HG03571 (cell line): ENCODE results near the gene CPTP.
A peak's percentile ranks its signal among the peaks of the same experiment; 100 is the strongest.
"Not testable (repeated sequence)": the region's sequence is repeated elsewhere in the genome, so short reads cannot be mapped to it uniquely, and the experiment has no call there.

Source experiments
- ATAC-seq: cut with Tn5 transposase; IDR thresholded peaks from one replicate; pipeline ENCODE4 v1.9.1; 2021; ENCODE audit not compliant: unreplicated experiment

The CPTP gene

GRCh38 chr1:1305300-1306069, 19.1 kb upstream of the CPTP start:
- no peak for ATAC-seq

GRCh38 chr1:1306070-1306660, 18.4 kb upstream of the CPTP start:
- no peak for ATAC-seq

GRCh38 chr1:1306661-1307260, 17.8 kb upstream of the CPTP start:
- ATAC-seq: no peak

GRCh38 chr1:1307261-1307922, 17.2 kb upstream of the CPTP start:
- ATAC-seq: peak; percentile 6

- peak; percentile 49 for ATAC-seq
These were observed 16.5 kb upstream of the CPTP start, which contains the start of the genes ACAP3 and PUSL1 for GRCh38 chr1:1307923-1308755. TSS of gene ACAP3 (minus strand) at chr1:1307930. CDS start at chr1:1307815, 115 bp downstream. TSS of gene PUSL1 (plus strand) at chr1:1308597. CDS start at chr1:1308644, 47 bp downstream.

- peak; percentile 6 for ATAC-seq
These were observed 15.8 kb upstream of the CPTP start for GRCh38 chr1:1308756-1309250.

GRCh38 chr1:1309251-1310108, 15.1 kb upstream of the CPTP start:
- ATAC-seq: no peak

- ATAC-seq: no peak
These were observed 14.6 kb upstream of the CPTP start for GRCh38 chr1:1310109-1310385.

GRCh38 chr1:1310476-1311053, 14.0 kb upstream of the CPTP start:
- no peak for ATAC-seq

GRCh38 chr1:1311107-1312104, 13.2 kb upstream of the CPTP start:
- no peak for ATAC-seq

- no peak for ATAC-seq
These were observed 11.9 kb upstream of the CPTP start for GRCh38 chr1:1312450-1313314.

GRCh38 chr1:1313500-1314236, 10.9 kb upstream of the CPTP start:
- ATAC-seq: no peak

GRCh38 chr1:1314237-1314586, 10.4 kb upstream of the CPTP start:
- no peak for ATAC-seq

- ATAC-seq: no peak
These were observed 9.8 kb upstream of the CPTP start for GRCh38 chr1:1314678-1315335.

GRCh38 chr1:1315435-1315954, 9.1 kb upstream of the CPTP start:
- no peak for ATAC-seq

GRCh38 chr1:1316199-1316598, 8.4 kb upstream of the CPTP start:
- ATAC-seq: not testable (repeated sequence)
